ENCODE results near the gene ATG9A. TPM values are rescaled to one million over a fixed set of nuclear protein-coding genes. Genes with fewer than 3 reads are reported as not detected.

ATG9A gene
- total and polyA plus RNA-seq, 11 donors = 28.3 to 147 (median 83.5) TPM

GRCh38 chr2:219198974-219199373 lies 30.5 kb downstream of the ATG9A start:
- TF ChIP-seq CTCF (IDR thresholded peaks at IDR 0.05) (no peak), POLR2A (IDR thresholded peaks at IDR 0.05) (no peak)
- no peak overlapping the region for H3K27ac ChIP-seq
- no peak for ATAC-seq

GRCh38 chr2:219197388-219197787 lies 32.0 kb downstream of the ATG9A start:
- Histone ChIP-seq H3K27ac (no peak overlapping the region), H3K9me3 (no peaks in the 10 kb centered on the region), H3K4me1 (no peaks in the 10 kb centered on the region), H3K4me3 (no peak overlapping the region), H3K27me3 (peaks cover 0 to 16% (median 0%) of the 10 kb centered on the region in 9 donors), H3K36me3 (no peaks in the 10 kb centered on the region)
- ATAC-seq (no peak), DNase-seq (no peak)
- intact Hi-C loops (cut with DNase I) = no loop called here
- TF ChIP-seq CTCF (IDR thresholded peaks at IDR 0.05) = no peak
- TF ChIP-seq POLR2A (IDR thresholded peaks at IDR 0.05) = no peak
- WGBS, 4 donors = 93 to 100% (median 95%) methylated on average over 1 of the region's 1 CpG

More at GRCh38 chr2:219198974-219199373, 30.5 kb downstream of the ATG9A start:
- Histone ChIP-seq H3K4me1 (no peaks in the 10 kb centered on the region), H3K36me3 (no peaks in the 10 kb centered on the region), H3K4me3 (no peak overlapping the region), H3K9me3 (no peaks in the 10 kb centered on the region), H3K27me3 (peaks cover 0 to 16% (median 0%) of the 10 kb centered on the region in 9 donors)
- WGBS, 4 donors = 73 to 78% (median 76%) methylated on average over 5 of the region's 5 CpGs
- peak in 1 of 5 donors; percentile 1 for DNase-seq
- intact Hi-C loops (cut with DNase I) = no loop called here

- Histone ChIP-seq H3K4me3 (no peak overlapping the region), H3K9me3 (no peaks in the 10 kb centered on the region), H3K27ac (no peak overlapping the region), H3K4me1 (peaks cover 0 to 11% (median 0%) of the 10 kb centered on the region in 12 donors), H3K36me3 (peaks cover 0 to 45% (median 31%) of the 10 kb centered on the region in 9 donors), H3K27me3 (no peaks in the 10 kb centered on the region)
- ATAC-seq (no peak), DNase-seq (no peak)
- 89 to 92% (median 90%) methylated on average over 7 of the region's 7 CpGs for WGBS, 4 donors
- no peak for TF ChIP-seq CTCF (IDR thresholded peaks at IDR 0.05)
- intact Hi-C loops (cut with DNase I) = no loop called here
Measured at GRCh38 chr2:219186754-219187456, 42.5 kb downstream of the ATG9A start.

GRCh38 chr2:219184121-219184520 lies 45.3 kb downstream of the ATG9A start:
- TF ChIP-seq POLR2A (IDR thresholded peaks at IDR 0.05) (no peak), CTCF (IDR thresholded peaks at IDR 0.05) (no peak)
- ATAC-seq (no peak), DNase-seq (peak in 1 of 5 donors; percentile 2)
- intact Hi-C loops (cut with DNase I) = no loop called here
- Histone ChIP-seq H3K27ac (no peak overlapping the region), H3K4me3 (no peak overlapping the region), H3K36me3 (peaks cover 0 to 69% (median 56%) of the 10 kb centered on the region in 9 donors), H3K9me3 (no peaks in the 10 kb centered on the region), H3K4me1 (peaks cover under 1 to 22% (median 8%) of the 10 kb centered on the region in 12 donors), H3K27me3 (no peaks in the 10 kb centered on the region)
- WGBS, 4 donors = 92 to 100% (median 98%) methylated on average over 2 of the region's 2 CpGs
